GM18517 (cell line): ENCODE data around the gene SIM1.

ENCODE experiments used
- ATAC-seq: cut with Tn5 transposase; IDR thresholded peaks from one replicate; pipeline ENCODE4 v1.9.1; 2021; ENCODE audit warnings: mild to moderate bottlenecking, moderate library complexity; ENCODE audit not compliant: unreplicated experiment

The SIM1 gene

GRCh38 chr6:100433726-100434435, 30.8 kb downstream of the SIM1 start:
- ATAC-seq, result no peak

GRCh38 chr6:100432136-100432535, 32.6 kb downstream of the SIM1 start:
- no peak for ATAC-seq

GRCh38 chr6:100430962-100431361, 33.8 kb downstream of the SIM1 start:
- ATAC-seq, result no peak

GRCh38 chr6:100427452-100427851, 37.3 kb downstream of the SIM1 start:
- ATAC-seq, result no peak

DNA sequence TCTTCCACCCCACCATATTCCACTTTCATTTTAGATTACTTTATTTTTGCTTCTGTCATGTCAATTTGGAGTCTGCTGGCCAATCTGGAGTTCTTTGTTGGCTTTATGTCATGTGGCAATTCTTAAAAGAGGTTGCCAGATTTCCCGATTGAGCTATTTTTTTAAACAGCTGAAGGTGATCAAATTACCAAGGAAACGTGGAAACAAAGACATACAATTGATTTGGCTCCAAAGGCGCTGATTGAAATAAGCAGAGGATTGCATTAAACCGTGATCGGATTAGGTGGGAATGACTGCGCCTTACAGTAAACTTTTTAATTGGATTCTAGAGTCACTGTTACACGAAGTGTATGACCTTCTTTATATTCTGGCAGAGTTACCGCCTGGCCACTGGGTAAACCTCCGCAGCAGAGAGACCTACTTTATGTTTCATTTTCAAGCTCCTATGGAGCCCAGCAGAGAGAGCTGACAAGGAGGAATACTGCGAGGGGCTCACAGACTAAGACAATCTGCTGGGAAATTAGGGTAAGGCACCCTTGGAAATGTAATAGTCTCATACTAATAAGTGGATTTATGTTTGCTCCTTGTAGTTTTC, 37.9 kb downstream of the SIM1 start:
- ATAC-seq, result no peak

GRCh38 chr6:100426241-100426640, 38.5 kb downstream of the SIM1 start:
- ATAC-seq, result no peak

GRCh38 chr6:100420711-100421110, 44.0 kb downstream of the SIM1 start:
- no peak for ATAC-seq

GRCh38 chr6:100417036-100417435, 47.7 kb downstream of the SIM1 start:
- ATAC-seq, result no peak

DNA sequence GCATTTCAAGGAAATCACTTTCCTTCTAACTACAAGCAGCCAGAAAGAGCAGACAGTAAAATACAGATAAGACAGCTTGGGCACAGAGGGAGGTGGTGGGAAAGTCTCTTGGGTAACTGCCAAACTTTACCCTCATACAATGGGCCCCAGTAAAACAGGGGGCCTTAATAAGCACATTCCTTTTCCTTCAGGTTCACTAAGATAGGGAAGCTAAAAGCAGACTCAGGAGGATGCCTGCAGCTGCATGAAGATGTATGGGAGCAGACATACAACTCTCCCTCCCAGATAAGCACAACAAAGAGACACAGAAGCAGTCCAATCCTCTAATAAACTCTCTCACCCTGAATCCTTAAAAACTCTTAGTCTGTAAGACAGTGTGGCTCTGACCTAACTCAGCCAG, 49.0 kb downstream of the SIM1 start:
- no peak for ATAC-seq

DNA sequence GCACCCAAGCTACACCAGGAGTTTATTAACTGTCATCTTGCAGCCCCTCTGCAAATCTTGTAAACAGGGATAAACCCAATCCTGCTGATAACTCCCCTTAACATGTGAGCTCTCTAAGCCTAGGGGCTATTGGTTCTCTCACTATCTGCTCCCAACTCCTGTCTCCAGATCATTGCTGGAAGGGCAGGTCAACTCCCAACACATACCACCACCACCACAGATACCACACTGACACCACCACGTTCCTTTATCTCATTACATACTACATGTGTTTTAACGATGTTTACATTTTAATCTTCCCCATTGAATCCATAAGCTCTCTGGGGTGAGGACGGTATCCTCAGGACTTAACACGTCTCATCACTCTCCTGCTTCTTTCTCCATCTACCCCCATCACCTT, 51.8 kb downstream of the SIM1 start:
- no peak for ATAC-seq

GRCh38 chr6:100404051-100404450, 60.7 kb downstream of the SIM1 start:
- no peak for ATAC-seq

DNA sequence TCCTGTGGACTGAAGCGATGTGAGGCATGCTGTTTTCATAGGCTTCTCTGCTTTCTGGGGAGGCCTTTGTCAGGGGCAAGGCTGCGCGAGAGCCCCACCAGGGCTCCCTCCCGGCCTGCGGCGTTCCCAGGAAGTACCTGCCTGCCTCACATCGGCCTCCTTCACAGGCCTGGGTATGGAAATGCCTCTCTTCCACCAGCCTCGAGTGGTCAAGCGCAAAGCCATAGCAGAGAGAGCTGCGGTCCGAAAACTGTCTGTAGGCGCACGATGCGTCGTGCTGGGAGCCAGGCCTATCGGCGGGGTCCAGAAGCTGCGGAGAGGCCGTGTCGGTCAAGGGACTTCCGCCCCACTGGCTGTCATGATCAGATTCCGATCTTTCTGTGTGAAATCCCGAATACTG, 71.2 kb downstream of the SIM1 start:
- ATAC-seq, result no peak

GRCh38 chr6:100392423-100392822, 72.3 kb downstream of the SIM1 start:
- no peak for ATAC-seq

DNA sequence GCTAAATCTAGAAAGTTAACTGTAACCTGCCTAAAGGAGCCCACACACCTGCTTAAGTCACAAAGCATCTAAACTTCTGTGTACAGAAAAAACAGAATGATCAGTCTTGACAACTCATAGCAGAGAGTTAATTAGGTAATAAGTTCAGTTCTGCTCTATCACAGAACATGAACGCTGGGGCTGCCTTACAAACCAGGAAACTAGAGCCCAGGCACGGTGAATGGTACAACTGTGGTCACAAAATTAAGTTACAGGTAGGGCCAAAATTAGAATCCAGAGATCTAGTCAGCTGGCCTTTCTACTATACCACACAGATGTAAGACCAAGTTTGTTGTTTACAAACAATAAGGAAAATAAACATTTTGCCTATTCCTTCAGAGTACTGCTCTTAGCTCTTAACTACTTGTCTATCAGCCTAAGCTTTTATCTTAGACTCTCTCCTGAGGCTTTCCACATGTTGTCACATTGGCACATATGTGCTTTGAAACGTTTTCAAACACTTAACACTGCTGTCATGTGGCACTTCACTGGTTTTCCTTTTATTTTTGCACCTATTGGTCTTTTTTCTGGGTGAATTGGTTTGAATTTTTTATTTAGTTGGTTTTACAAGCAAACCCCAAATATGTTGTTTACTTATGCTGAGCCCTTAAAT, 75.7 kb downstream of the SIM1 start:
- no peak for ATAC-seq

DNA sequence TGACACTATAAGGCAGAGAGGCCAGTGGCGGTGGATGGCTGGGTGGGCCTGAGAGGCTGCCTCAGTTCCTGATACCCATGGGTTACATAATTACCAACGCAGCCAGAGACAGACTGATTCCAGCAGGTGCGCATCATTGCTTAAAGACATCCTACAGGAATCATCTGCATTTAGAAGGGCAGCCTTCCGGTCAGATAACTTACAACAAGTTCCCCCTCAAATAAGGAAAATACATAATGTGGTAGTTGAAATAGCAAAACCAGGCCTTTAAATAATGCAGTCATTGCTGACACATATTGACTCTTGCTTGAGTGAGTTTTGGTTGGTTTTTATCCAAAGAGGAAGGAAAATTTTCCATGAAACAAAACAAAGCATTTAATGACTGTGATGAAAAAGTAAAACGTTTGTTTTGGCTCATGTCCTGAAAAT, 81.9 kb downstream of the SIM1 start:
- no peak for ATAC-seq

GRCh38 chr6:100382031-100382430, 82.7 kb downstream of the SIM1 start:
- ATAC-seq, result no peak

DNA sequence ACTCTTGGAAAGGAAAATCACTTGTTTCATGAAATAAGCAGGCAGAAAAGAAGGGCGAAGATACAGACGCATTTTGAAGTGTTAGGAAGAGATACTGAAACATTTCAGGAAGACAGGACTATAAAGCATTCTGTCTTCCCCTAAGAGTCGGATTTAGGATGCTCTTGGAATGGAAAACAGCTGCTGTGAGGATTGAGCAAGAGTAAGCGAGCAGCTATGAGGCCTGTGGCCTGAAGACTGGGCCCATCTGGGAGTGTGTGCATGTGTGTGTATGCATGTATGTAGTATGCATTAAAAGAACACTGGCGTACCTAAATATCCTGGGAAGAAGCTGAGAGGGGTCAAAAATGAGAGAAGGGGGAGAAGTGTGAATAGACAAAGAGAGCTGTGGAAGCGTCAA, 83.6 kb downstream of the SIM1 start:
- ATAC-seq, result no peak

GRCh38 chr6:100379386-100379785, 85.3 kb downstream of the SIM1 start:
- ATAC-seq, result no peak

DNA sequence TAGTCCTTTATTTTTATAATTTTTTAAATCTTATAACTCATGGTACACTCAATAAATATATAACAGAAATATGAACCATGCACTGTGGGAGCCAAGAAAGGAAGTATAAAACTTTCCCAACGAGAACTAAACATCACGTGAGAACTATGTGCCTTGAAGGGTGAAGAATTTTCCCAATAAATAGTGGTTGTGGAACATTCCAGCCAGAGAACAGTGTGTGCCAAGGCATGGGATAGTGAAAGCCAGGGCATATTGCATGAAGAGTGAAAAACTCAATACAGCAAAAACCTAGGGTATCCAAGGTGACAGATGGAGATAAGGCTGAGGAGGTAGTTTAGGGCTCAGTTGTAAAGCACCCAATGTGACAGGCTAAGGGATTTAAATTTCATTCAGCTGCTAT, 86.1 kb downstream of the SIM1 start:
- ATAC-seq, result no peak

GRCh38 chr6:100376103-100376502, 88.6 kb downstream of the SIM1 start:
- ATAC-seq, result no peak

- no peak for ATAC-seq
Measured at GRCh38 chr6:100372326-100373091, 92.2 kb downstream of the SIM1 start.

DNA sequence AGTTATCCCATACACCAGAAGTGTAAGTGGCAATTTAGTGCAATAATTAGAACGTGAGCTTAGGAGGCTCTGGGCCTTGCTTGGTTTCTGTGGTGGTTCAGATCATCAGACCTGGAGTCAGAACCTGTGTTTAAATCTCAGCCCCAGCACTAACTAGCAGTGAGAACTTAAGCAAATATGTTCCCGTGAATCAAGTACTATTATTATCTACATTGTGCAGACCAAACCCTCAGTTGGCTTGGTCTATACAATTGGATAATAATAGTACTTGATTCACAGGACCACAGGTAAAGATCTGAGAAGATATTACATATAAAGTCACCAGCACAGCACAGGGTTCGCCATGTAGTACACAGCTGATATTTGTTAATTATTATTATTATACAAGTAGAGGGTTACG, 93.1 kb downstream of the SIM1 start:
- ATAC-seq, result no peak
